Sigmoid colon (tissue), 4 donors: ENCODE results near the gene OMP.

Source experiments
- POLR2A ChIP-seq, 2 donors: fragments of 450-650 bp; IDR thresholded peaks; one replicate each; pipeline ENCODE4 v1.6.1; 2016; ENCODE audit warnings: antibody characterized with exemption in 2 of 2, mild to moderate bottlenecking in 2 of 2, moderate library complexity in 2 of 2
- POLR2AphosphoS5 ChIP-seq, 4 donors: sonication (generic); formaldehyde crosslinking; IDR thresholded peaks; one replicate each; pipeline ENCODE4 v1.6.1; 2017; ENCODE audit warnings: antibody characterized with exemption in 4 of 4
- TF ChIP-seq, protein P1 (sequence below), 4 experiments: fragments of 450-650 bp in 3 of 4; fragments of 200-600 bp in 1 of 4; IDR thresholded peaks; one replicate each; pipeline ENCODE4 v1.5.1; 2016 to 2019; ENCODE audit warnings: antibody characterized with exemption in 4 of 4, mild to moderate bottlenecking in 3 of 4, moderate library complexity in 2 of 4

DNA sequence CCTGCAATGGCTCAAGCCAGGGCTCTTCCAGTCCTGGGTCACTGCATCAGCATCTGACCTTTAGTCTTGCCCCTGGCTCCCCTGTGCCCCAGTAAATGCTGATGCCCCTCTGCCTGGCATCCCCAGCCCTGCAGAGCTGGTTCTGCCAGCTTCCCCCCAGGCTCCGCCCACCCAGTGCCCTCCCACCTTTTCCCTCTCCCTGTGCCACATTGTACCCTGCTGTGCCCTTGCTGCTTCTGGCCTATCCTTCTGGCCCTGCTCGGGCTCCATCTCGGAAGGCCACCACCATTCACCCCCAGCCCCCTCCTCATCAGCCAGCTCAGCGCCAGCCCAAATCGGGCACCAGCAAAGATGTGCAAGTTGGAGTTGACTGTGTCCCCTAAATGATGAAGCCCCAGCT is 28.4 kb upstream of the OMP start:
- TF ChIP-seq, protein P1, sequence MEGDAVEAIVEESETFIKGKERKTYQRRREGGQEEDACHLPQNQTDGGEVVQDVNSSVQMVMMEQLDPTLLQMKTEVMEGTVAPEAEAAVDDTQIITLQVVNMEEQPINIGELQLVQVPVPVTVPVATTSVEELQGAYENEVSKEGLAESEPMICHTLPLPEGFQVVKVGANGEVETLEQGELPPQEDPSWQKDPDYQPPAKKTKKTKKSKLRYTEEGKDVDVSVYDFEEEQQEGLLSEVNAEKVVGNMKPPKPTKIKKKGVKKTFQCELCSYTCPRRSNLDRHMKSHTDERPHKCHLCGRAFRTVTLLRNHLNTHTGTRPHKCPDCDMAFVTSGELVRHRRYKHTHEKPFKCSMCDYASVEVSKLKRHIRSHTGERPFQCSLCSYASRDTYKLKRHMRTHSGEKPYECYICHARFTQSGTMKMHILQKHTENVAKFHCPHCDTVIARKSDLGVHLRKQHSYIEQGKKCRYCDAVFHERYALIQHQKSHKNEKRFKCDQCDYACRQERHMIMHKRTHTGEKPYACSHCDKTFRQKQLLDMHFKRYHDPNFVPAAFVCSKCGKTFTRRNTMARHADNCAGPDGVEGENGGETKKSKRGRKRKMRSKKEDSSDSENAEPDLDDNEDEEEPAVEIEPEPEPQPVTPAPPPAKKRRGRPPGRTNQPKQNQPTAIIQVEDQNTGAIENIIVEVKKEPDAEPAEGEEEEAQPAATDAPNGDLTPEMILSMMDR (IDR thresholded peaks at IDR 0.05), result no peak
- TF ChIP-seq POLR2A (IDR thresholded peaks at IDR 0.05), result no peak
- TF ChIP-seq POLR2AphosphoS5 (IDR thresholded peaks at IDR 0.05), result no peak
